IPS DF 6.9 (cell line): ENCODE measurements around the gene DRD3.

Experiments
- DNase-seq: peaks from one replicate; pipeline ENCODE4 v3.0.0-alpha.2; 2013; ENCODE audit warnings: low read depth, low spot score
- H3K27ac ChIP-seq: one replicate; pipeline ENCODE4 v1.5.1; 2013; ENCODE audit warnings: low read length, control low read depth
- H3K27me3 ChIP-seq: 2 replicates; pipeline ENCODE4 v1.6.1; 2013; ENCODE audit warnings: mild to moderate bottlenecking, low read length; ENCODE audit not compliant: control insufficient read depth, insufficient read depth
- H3K36me3 ChIP-seq: 2 replicates; pipeline ENCODE4 v1.6.1; 2013; ENCODE audit warnings: low read length; ENCODE audit not compliant: control insufficient read depth, insufficient read depth
- H3K4me1 ChIP-seq: 2 replicates; pipeline ENCODE4 v1.6.1; 2013; ENCODE audit warnings: low read length; ENCODE audit not compliant: control insufficient read depth, insufficient read depth
- H3K4me3 ChIP-seq: 2 replicates; pipeline ENCODE4 v1.5.1; 2013; ENCODE audit warnings: mild to moderate bottlenecking, low read length
- H3K9me3 ChIP-seq: 2 replicates; pipeline ENCODE4 v1.6.1; 2013; ENCODE audit warnings: low read length, inconsistent platforms; ENCODE audit not compliant: control insufficient read depth, insufficient read depth
- WGBS: extraction: QIAGEN DNeasy Blood & Tissue Kit; methylation state at CpG from one replicate; pipeline ENCODE4 v1.1.7; 2013; ENCODE audit warnings: mixed read lengths, missing lambda C conversion rate; ENCODE audit not compliant: insufficient read length, insufficient coverage; 5-methylcytosine and 5-hydroxymethylcytosine counted together

Gene DRD3

GRCh38 chr3:114186501-114186900, 7.6 kb upstream of the DRD3 start:
- H3K4me3 ChIP-seq, result no peak overlapping the region
- no peaks in the 10 kb centered on the region for H3K27me3 ChIP-seq
- H3K27ac ChIP-seq, result no peak overlapping the region
- H3K4me1 ChIP-seq, result no peaks in the 10 kb centered on the region
- no peaks in the 10 kb centered on the region for H3K36me3 ChIP-seq
- DNase-seq, result no peak
- H3K9me3 ChIP-seq, result no peaks in the 10 kb centered on the region

GRCh38 chr3:114179575-114179974, 723 bp upstream of the DRD3 start:
- whole genome bisulfite sequencing, result no CpG with 5 or more reads among the region's 2 CpGs
- no peaks in the 10 kb centered on the region for H3K9me3 ChIP-seq
- no peaks in the 10 kb centered on the region for H3K27me3 ChIP-seq
- H3K36me3 ChIP-seq, result no peaks in the 10 kb centered on the region
- DNase-seq, result peak; percentile 31
- no peak overlapping the region for H3K27ac ChIP-seq
- H3K4me1 ChIP-seq, result peaks cover 3% of the 10 kb centered on the region; the same call in 1 of the 2 replicates
- no peak overlapping the region for H3K4me3 ChIP-seq

DNA sequence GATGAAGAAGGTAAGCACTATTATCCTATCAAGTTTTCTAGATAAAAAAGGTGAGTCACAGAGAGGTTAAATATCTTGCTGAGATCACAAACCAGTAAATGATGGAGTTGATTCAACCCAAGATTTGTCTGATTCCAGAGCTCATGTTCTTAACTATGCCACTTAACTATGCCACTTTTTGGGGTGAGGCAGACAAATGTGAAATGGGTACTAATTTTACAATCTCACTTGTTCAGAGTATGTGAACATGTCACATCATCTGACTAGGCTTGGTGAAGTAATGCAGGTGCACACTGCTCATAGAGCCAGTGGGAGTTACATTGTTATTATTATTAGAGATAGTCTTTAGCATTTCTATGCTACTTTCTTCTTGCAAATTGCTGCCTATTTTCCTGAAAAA, 2.0 kb downstream of the DRD3 start:
- no peak overlapping the region for H3K27ac ChIP-seq
- no peak overlapping the region for H3K4me3 ChIP-seq
- no peaks in the 10 kb centered on the region for H3K9me3 ChIP-seq
- H3K4me1 ChIP-seq, result peaks cover 3% of the 10 kb centered on the region; the same call in 1 of the 2 replicates
- DNase-seq, result no peak
- H3K27me3 ChIP-seq, result no peaks in the 10 kb centered on the region
- no peaks in the 10 kb centered on the region for H3K36me3 ChIP-seq

DNA sequence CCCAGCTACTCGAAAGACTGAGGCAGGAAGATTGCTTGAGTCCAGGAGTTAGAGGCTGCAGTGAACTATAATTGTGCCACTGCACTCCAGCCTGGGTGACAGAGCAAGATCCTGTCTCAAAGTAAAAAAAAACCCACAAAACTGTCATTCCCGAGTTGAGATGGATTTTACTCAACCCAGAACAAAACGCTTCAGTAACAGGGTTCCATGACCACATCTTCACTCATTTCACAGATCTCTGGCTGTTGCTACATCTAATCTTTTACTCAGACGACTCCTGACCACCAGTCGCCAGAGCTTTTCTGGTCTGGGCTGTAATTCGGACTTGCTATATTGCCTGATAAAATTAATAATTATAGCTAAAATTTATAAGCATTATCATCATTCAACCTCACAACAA, 2.4 kb downstream of the DRD3 start:
- peaks cover 3% of the 10 kb centered on the region; the same call in 1 of the 2 replicates for H3K4me1 ChIP-seq
- DNase-seq, result no peak
- H3K9me3 ChIP-seq, result no peaks in the 10 kb centered on the region
- no peaks in the 10 kb centered on the region for H3K27me3 ChIP-seq
- H3K27ac ChIP-seq, result no peak overlapping the region
- no peak overlapping the region for H3K4me3 ChIP-seq
- no peaks in the 10 kb centered on the region for H3K36me3 ChIP-seq
- WGBS, result no CpG with 5 or more reads among the region's 6 CpGs

DNA sequence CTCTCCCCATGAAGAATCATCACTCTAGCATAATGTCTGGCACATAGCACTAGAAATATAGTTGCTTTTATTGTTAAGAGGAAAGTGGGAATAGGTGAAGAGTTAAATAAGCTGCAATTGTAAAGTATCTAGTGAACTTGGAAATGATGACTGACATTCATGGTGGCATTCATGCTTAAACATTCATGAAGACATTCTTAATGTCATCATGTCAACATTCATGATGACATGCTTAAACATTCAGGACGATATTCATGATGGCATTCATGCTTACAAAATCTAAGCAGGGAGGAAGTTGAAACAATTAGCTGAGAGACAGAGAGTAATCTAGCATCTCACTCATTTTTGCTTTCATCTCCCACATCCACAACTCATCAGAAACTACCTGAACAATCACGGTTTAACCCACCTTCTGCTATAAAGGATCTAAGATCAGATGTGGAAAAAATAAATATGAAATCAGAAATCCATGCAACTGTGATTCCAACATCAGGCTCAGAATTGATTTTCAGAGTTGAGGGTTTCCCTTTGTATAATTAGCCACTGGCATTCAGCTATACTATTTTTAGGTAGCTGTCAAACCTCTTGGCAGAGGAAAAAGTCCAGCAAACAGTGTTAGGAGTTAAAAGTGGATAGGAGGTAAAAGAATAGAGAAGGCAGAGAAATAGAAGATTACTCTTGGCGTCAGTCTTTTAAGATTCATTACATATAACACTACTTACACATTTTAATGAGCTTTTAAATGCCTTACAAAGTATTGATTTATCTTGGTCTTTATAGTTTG, 3.5 kb downstream of the DRD3 start:
- WGBS, result no CpG with 5 or more reads among the region's 3 CpGs
- DNase-seq, result no peak
- Histone ChIP-seq H3K4me1 (peaks cover 3% of the 10 kb centered on the region; the same call in 1 of the 2 replicates), H3K4me3 (no peak overlapping the region), H3K27ac (no peak overlapping the region), H3K36me3 (no peaks in the 10 kb centered on the region), H3K27me3 (no peaks in the 10 kb centered on the region), H3K9me3 (no peaks in the 10 kb centered on the region)

DNA sequence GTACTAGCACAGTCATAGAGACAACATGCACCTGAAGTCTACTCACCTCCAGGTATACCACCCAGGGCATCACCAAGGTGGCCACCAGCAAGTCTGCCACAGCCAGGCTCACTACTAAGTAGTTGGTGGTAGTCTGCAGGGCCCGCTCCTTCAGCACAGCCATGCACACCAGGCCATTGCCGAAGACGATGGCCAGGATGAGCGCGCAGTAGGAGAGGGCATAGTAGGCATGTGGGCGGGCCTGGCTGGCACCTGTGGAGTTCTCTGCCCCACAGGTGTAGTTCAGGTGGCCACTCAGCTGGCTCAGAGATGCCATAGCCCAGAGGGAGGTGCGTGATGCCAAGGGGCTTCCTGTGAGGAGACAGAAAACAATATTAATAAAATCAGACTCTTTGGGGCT, 7.2 kb downstream of the DRD3 start:
- Histone ChIP-seq H3K4me3 (no peak overlapping the region), H3K27ac (no peak overlapping the region), H3K27me3 (no peaks in the 10 kb centered on the region), H3K9me3 (no peaks in the 10 kb centered on the region), H3K36me3 (no peaks in the 10 kb centered on the region), H3K4me1 (0 out of 2 replicates have a peak, but pooled peaks cover 1% of the 10 kb centered on the region)
- WGBS, result no CpG with 5 or more reads among the region's 7 CpGs
- DNase-seq, result no peak

- Histone ChIP-seq H3K4me3 (no peak overlapping the region), H3K9me3 (no peaks in the 10 kb centered on the region), H3K27ac (no peak overlapping the region), H3K27me3 (no peaks in the 10 kb centered on the region), H3K4me1 (no peaks in the 10 kb centered on the region), H3K36me3 (no peaks in the 10 kb centered on the region)
- WGBS, result 100% methylated on average over 2 of the region's 2 CpGs
- no peak for DNase-seq
These were observed 10.7 kb downstream of the DRD3 start for GRCh38 chr3:114168150-114168549.

DNA sequence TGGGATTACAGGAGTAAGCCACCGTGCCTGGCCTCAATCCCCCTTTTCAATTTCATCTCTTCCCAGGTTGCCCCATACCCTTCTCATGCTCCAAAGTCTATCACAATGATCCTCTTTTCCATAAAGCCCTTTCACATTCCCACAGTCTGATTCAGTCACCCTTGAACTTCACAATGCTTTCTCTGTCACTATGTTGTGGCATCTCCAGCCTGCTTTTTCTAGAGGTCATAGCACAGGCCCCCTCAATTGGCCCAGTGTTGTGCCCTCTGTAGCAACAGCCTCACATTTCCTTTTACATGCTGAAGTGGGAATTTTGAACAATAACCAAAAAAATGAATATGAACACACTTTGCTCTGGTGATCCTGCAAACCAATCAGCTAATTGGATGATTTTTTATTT, 21.5 kb downstream of the DRD3 start:
- no peak overlapping the region for H3K27ac ChIP-seq
- no CpG with 5 or more reads among the region's 1 CpG for WGBS
- no peaks in the 10 kb centered on the region for H3K9me3 ChIP-seq
- peaks cover 4% of the 10 kb centered on the region; the same call in 1 of the 2 replicates for H3K4me1 ChIP-seq
- no peak overlapping the region for H3K4me3 ChIP-seq
- H3K36me3 ChIP-seq, result no peaks in the 10 kb centered on the region
- H3K27me3 ChIP-seq, result no peaks in the 10 kb centered on the region
- DNase-seq, result no peak

GRCh38 chr3:114155370-114155821, 23.5 kb downstream of the DRD3 start:
- Histone ChIP-seq H3K36me3 (no peaks in the 10 kb centered on the region), H3K9me3 (no peaks in the 10 kb centered on the region), H3K27ac (no peak overlapping the region), H3K4me3 (no peak overlapping the region), H3K4me1 (peaks cover 4% of the 10 kb centered on the region; the same call in 1 of the 2 replicates), H3K27me3 (no peaks in the 10 kb centered on the region)
- no CpG with 5 or more reads among the region's 9 CpGs for WGBS
- no peak for DNase-seq

DNA sequence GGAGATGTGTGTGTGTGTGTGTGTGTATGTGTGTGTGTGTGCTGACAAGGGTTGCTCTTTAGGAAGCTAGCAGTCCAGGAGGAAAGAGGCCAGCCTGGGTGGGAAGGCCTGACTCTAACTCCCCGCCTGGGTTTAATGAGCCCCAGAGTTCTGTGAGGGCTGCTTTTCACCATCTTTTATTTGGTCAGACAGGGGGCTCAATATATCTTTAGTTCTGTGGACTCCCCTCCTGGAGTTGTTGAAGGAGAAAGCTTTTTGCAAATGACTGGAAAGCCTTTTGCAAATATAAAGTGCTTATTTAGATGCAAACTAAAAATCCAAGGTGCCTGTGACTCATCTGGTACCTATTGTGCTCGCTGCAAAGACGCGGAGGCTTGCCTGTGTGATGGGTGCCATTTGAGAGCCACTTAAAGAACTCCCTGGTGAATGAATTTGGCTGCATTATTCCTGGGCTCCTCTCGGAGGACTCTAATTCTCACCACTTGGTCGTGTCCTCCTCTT, 24.5 kb downstream of the DRD3 start:
- no peak overlapping the region for H3K4me3 ChIP-seq
- H3K9me3 ChIP-seq, result no peaks in the 10 kb centered on the region
- DNase-seq, result peak; percentile 87
- H3K27me3 ChIP-seq, result no peaks in the 10 kb centered on the region
- peak overlapping the region; percentile 75 for H3K27ac ChIP-seq
- no CpG with 5 or more reads among the region's 6 CpGs for WGBS
- peaks cover 4% of the 10 kb centered on the region; the same call in 1 of the 2 replicates for H3K4me1 ChIP-seq
- no peaks in the 10 kb centered on the region for H3K36me3 ChIP-seq
